ENCODE measurements around the gene OSBPL10. TPM values are rescaled to one million over a fixed set of nuclear protein-coding genes. Genes with fewer than 3 reads are reported as not detected.

Gene OSBPL10
- total RNA-seq, 2 experiments from 2014 or later: 65.7 to 170 TPM

DNA sequence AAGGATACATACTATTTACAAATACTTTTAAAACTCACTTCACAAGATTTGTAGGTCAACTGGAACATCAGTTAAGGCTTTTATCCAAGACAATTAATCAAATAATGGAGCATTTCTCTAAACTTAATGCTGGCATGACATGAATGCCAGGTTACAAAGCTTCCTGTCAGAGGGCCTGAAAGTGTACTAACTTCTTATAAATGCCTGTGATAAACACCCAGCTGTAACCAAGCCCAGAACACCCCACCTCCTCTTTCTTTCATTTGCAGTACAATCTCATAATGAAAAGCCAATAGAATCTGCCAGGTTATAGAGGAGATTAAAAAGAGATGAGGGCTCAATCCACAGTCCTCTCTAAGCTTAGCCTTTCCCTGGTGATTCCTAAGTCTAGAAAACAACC lies 214.4 kb downstream of the OSBPL10 start:
- Histone ChIP-seq H3K4me1 (ENCODE audit: insufficient read depth, low read length, poor library complexity, severe bottlenecking) (peaks cover 13% of the 10 kb centered on the region), H3K9me3 (ENCODE audit: low read length) (no peaks in the 10 kb centered on the region), H3K4me3 (ENCODE audit: low read depth, low read length, poor library complexity, severe bottlenecking) (no peak overlapping the region), H3K27ac (ENCODE audit: low read depth, low read length, poor library complexity, severe bottlenecking) (no peak overlapping the region), H3K9me2 (ENCODE audit: insufficient read depth, low read length) (no peaks in the 10 kb centered on the region), H3K4me2 (ENCODE audit: low read length) (no peak overlapping the region), H2AFZ (ENCODE audit: low read length) (no peak overlapping the region), H3K79me2 (ENCODE audit: insufficient read depth, low read depth, low read length) (peaks cover 29% of the 10 kb centered on the region; the same call in 1 of the 2 replicates), H3K36me3 (ENCODE audit: insufficient read depth, low read length) (peaks cover 66% of the 10 kb centered on the region), H4K20me1 (ENCODE audit: insufficient read depth, low read length) (no peaks in the 10 kb centered on the region)
- BruUV-seq (replicated peaks): no TSS peak
- intact Hi-C loops (cut with micrococcal nuclease; ENCODE audit: unreplicated experiment): no loop called here
- POLR2A ChIA-PET: interaction anchor here (0.6 kb wide), 3 partner anchors 24 to 707 kb away, joined by 3 to 4 read pairs (median 3); no protein-coding TSS in a partner anchor
- no peak for TF ChIP-seq EZH2phosphoT487 (IDR thresholded peaks at IDR 0.05; ENCODE audit: borderline replicate concordance, low read depth, low read length)
- TF ChIP-seq, protein P1, sequence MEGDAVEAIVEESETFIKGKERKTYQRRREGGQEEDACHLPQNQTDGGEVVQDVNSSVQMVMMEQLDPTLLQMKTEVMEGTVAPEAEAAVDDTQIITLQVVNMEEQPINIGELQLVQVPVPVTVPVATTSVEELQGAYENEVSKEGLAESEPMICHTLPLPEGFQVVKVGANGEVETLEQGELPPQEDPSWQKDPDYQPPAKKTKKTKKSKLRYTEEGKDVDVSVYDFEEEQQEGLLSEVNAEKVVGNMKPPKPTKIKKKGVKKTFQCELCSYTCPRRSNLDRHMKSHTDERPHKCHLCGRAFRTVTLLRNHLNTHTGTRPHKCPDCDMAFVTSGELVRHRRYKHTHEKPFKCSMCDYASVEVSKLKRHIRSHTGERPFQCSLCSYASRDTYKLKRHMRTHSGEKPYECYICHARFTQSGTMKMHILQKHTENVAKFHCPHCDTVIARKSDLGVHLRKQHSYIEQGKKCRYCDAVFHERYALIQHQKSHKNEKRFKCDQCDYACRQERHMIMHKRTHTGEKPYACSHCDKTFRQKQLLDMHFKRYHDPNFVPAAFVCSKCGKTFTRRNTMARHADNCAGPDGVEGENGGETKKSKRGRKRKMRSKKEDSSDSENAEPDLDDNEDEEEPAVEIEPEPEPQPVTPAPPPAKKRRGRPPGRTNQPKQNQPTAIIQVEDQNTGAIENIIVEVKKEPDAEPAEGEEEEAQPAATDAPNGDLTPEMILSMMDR (conservative IDR thresholded peaks at IDR 0.05; ENCODE audit: low read length): no peak
- CTCF ChIA-PET (ENCODE audit: unreplicated experiment): no interaction called here
- DNase-seq (ENCODE audit: low spot score): no peak

DNA sequence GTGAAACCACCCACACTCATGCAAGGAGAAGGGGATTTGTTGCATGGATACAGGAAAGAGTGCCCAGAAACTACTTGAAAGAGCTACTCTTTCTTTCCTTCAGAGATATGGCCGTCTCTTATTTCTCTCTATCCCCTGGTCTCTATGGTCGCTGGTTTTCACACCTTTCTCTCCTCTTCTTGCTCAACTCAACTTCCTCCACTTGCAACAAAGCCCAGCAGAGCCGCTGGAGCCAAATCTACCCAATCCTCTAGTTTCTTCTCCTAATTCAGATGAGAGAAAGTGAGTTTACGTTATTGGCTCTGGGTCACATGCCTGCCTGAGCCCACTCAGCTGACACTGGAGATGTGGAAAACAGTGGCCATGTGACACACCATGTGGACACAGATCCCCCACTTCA lies 215.2 kb downstream of the OSBPL10 start:
- BruUV-seq (replicated peaks): no TSS peak
- H3K4me1 ChIP-seq (ENCODE audit: insufficient read depth, low read length, poor library complexity, severe bottlenecking): peaks cover 13% of the 10 kb centered on the region
- no peaks in the 10 kb centered on the region for H3K9me3 ChIP-seq (ENCODE audit: low read length)
- H3K27ac ChIP-seq (ENCODE audit: low read depth, low read length, poor library complexity, severe bottlenecking): no peak overlapping the region
- H4K20me1 ChIP-seq (ENCODE audit: insufficient read depth, low read length): no peaks in the 10 kb centered on the region
- TF ChIP-seq, protein P1 (conservative IDR thresholded peaks at IDR 0.05; ENCODE audit: low read length): no peak
- no peak for TF ChIP-seq EZH2phosphoT487 (IDR thresholded peaks at IDR 0.05; ENCODE audit: borderline replicate concordance, low read depth, low read length)
- CTCF ChIA-PET (ENCODE audit: unreplicated experiment): no interaction called here
- peaks cover 64% of the 10 kb centered on the region for H3K36me3 ChIP-seq (ENCODE audit: insufficient read depth, low read length)
- H3K79me2 ChIP-seq (ENCODE audit: insufficient read depth, low read depth, low read length): peaks cover 28% of the 10 kb centered on the region; the same call in 1 of the 2 replicates
- H3K4me3 ChIP-seq (ENCODE audit: low read depth, low read length, poor library complexity, severe bottlenecking): no peak overlapping the region
- no peak for DNase-seq (ENCODE audit: low spot score)
- POLR2A ChIA-PET: interaction anchor here (0.6 kb wide), 2 partner anchors 14 to 73 kb away, joined by 3 read pairs; no protein-coding TSS in a partner anchor
- H3K9me2 ChIP-seq (ENCODE audit: insufficient read depth, low read length): no peaks in the 10 kb centered on the region
- no peak overlapping the region for H3K4me2 ChIP-seq (ENCODE audit: low read length)
- no peak overlapping the region for H2AFZ ChIP-seq (ENCODE audit: low read length)
- intact Hi-C loops (cut with micrococcal nuclease; ENCODE audit: unreplicated experiment): no loop called here

DNA sequence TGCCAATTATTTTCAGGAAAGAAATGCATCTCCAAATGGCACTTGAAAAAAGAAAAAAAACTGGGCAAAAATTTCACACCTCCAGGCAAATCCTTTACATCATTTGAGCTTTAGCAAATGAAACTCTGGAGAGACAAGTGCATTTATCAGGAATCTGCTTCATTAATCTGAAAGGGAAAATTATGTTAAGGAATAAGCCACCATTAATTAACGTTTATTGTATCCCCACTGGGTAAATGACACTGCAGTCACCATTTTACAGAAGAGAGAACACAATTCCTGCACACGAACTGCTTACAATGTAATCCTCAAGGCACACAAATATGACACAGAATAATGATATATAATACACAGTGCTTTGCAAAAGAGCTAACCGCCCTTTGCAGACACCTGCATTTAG lies 217.3 kb downstream of the OSBPL10 start:
- peaks cover 14% of the 10 kb centered on the region for H3K4me1 ChIP-seq (ENCODE audit: insufficient read depth, low read length, poor library complexity, severe bottlenecking)
- ChIA-PET POLR2A (interaction anchor here (0.5 to 2.0 kb wide), 4 partner anchors 12 to 54 kb away, joined by 3 to 7 read pairs (median 5); no protein-coding TSS in a partner anchor), CTCF (ENCODE audit: unreplicated experiment) (no interaction called here)
- H3K36me3 ChIP-seq (ENCODE audit: insufficient read depth, low read length): peaks cover 76% of the 10 kb centered on the region
- H3K4me3 ChIP-seq (ENCODE audit: low read depth, low read length, poor library complexity, severe bottlenecking): no peak overlapping the region
- H3K4me2 ChIP-seq (ENCODE audit: low read length): no peak overlapping the region
- H2AFZ ChIP-seq (ENCODE audit: low read length): no peak overlapping the region
- no peak overlapping the region for H3K27ac ChIP-seq (ENCODE audit: low read depth, low read length, poor library complexity, severe bottlenecking)
- H3K9me2 ChIP-seq (ENCODE audit: insufficient read depth, low read length): no peaks in the 10 kb centered on the region
- TF ChIP-seq EZH2phosphoT487 (IDR thresholded peaks at IDR 0.05; ENCODE audit: borderline replicate concordance, low read depth, low read length): no peak
- TF ChIP-seq, protein P1 (conservative IDR thresholded peaks at IDR 0.05; ENCODE audit: low read length): no peak
- BruUV-seq (replicated peaks): no TSS peak
- no peaks in the 10 kb centered on the region for H3K9me3 ChIP-seq (ENCODE audit: low read length)
- no peaks in the 10 kb centered on the region for H4K20me1 ChIP-seq (ENCODE audit: insufficient read depth, low read length)
- peaks cover 33% of the 10 kb centered on the region; the same call in 1 of the 2 replicates for H3K79me2 ChIP-seq (ENCODE audit: insufficient read depth, low read depth, low read length)
- intact Hi-C loops (cut with micrococcal nuclease; ENCODE audit: unreplicated experiment): no loop called here
- DNase-seq (ENCODE audit: low spot score): no peak
